BLaER1 (cell line): ENCODE measurements around the gene S100A5.

ENCODE experiments used
- H3K27ac ChIP-seq: shearing (Covaris generic); formaldehyde crosslinking; 2 replicates; pipeline ENCODE4 v1.8.1; 2022
- H3K27me3 ChIP-seq: shearing (Covaris generic); formaldehyde crosslinking; 2 replicates; pipeline ENCODE4 v1.8.1; 2022
- H3K36me3 ChIP-seq: shearing (Covaris generic); formaldehyde crosslinking; 2 replicates; pipeline ENCODE4 v1.8.1; 2022
- H3K4me1 ChIP-seq: shearing (Covaris generic); formaldehyde crosslinking; 2 replicates; pipeline ENCODE4 v1.8.1; 2022
- H3K4me2 ChIP-seq: shearing (Covaris generic); formaldehyde crosslinking; 2 replicates; pipeline ENCODE4 v1.8.1; 2022
- H3K4me3 ChIP-seq: shearing (Covaris generic); formaldehyde crosslinking; 2 replicates; pipeline ENCODE4 v1.8.1; 2022
- H3K9ac ChIP-seq: shearing (Covaris generic); formaldehyde crosslinking; 2 replicates; pipeline ENCODE4 v1.8.1; 2022
- H3K9me3 ChIP-seq: shearing (Covaris generic); formaldehyde crosslinking; 2 replicates; pipeline ENCODE4 v1.8.1; 2022
- H4K20me1 ChIP-seq: shearing (Covaris generic); formaldehyde crosslinking; 2 replicates; pipeline ENCODE4 v1.8.1; 2022
- Cebpa-rat ChIP-seq: shearing (Covaris generic); IDR thresholded peaks from 2 replicates; pipeline ENCODE4 v1.8.1; 2022

The S100A5 gene

GRCh38 chr1:153560241-153560640 lies 19.5 kb upstream of the S100A5 start:
- H3K27ac ChIP-seq, result no peak overlapping the region
- no peaks in the 10 kb centered on the region for H4K20me1 ChIP-seq
- H3K4me3 ChIP-seq, result no peak overlapping the region
- peaks cover 16% of the 10 kb centered on the region for H3K4me1 ChIP-seq
- no peak overlapping the region for H3K4me2 ChIP-seq
- H3K9me3 ChIP-seq, result no peaks in the 10 kb centered on the region
- no peaks in the 10 kb centered on the region for H3K36me3 ChIP-seq
- H3K27me3 ChIP-seq, result no peaks in the 10 kb centered on the region
- no peak for TF ChIP-seq Cebpa-rat
- no peak overlapping the region for H3K9ac ChIP-seq

- Histone ChIP-seq H3K27ac (no peak overlapping the region), H3K36me3 (no peaks in the 10 kb centered on the region), H3K4me1 (peaks cover 16% of the 10 kb centered on the region), H3K4me2 (no peak overlapping the region), H3K4me3 (no peak overlapping the region), H4K20me1 (no peaks in the 10 kb centered on the region), H3K9me3 (no peaks in the 10 kb centered on the region), H3K27me3 (no peaks in the 10 kb centered on the region), H3K9ac (no peak overlapping the region)
- TF ChIP-seq Cebpa-rat, result no peak
These were observed 17.1 kb upstream of the S100A5 start for GRCh38 chr1:153557877-153558276.

GRCh38 chr1:153556348-153556747 lies 15.6 kb upstream of the S100A5 start:
- Histone ChIP-seq H4K20me1 (no peaks in the 10 kb centered on the region), H3K4me1 (peaks cover 17% of the 10 kb centered on the region), H3K36me3 (no peaks in the 10 kb centered on the region), H3K27ac (no peak overlapping the region), H3K27me3 (no peaks in the 10 kb centered on the region), H3K9me3 (no peaks in the 10 kb centered on the region), H3K4me3 (no peak overlapping the region), H3K4me2 (no peak overlapping the region), H3K9ac (no peak overlapping the region)
- no peak for TF ChIP-seq Cebpa-rat

- H3K27ac ChIP-seq, result no peak overlapping the region; the same call in 1 of the 2 replicates
- no peaks in the 10 kb centered on the region for H3K36me3 ChIP-seq
- H3K9me3 ChIP-seq, result no peaks in the 10 kb centered on the region
- H3K9ac ChIP-seq, result no peak overlapping the region
- peaks cover 41% of the 10 kb centered on the region for H3K4me1 ChIP-seq
- H3K4me2 ChIP-seq, result peak overlapping the region; percentile 43
- H3K27me3 ChIP-seq, result no peaks in the 10 kb centered on the region
- no peaks in the 10 kb centered on the region for H4K20me1 ChIP-seq
- no peak for TF ChIP-seq Cebpa-rat
- H3K4me3 ChIP-seq, result no peak overlapping the region
These were observed 13.3 kb upstream of the S100A5 start for GRCh38 chr1:153553830-153554541.

GRCh38 chr1:153553096-153553495 lies 12.4 kb upstream of the S100A5 start:
- Histone ChIP-seq H3K27me3 (no peaks in the 10 kb centered on the region), H3K4me2 (peak overlapping the region; percentile 43), H3K27ac (no peak overlapping the region)

GRCh38 chr1:153552335-153552734 lies 11.6 kb upstream of the S100A5 start:
- no peak overlapping the region for H3K9ac ChIP-seq
- no peak for TF ChIP-seq Cebpa-rat
- H3K4me1 ChIP-seq, result peaks cover 57% of the 10 kb centered on the region
- H4K20me1 ChIP-seq, result no peaks in the 10 kb centered on the region
- no peak overlapping the region for H3K4me3 ChIP-seq
- no peak overlapping the region for H3K27ac ChIP-seq
- no peaks in the 10 kb centered on the region for H3K36me3 ChIP-seq
- H3K4me2 ChIP-seq, result no peak overlapping the region
- no peaks in the 10 kb centered on the region for H3K9me3 ChIP-seq
- H3K27me3 ChIP-seq, result no peaks in the 10 kb centered on the region

More at GRCh38 chr1:153553096-153553495, 12.4 kb upstream of the S100A5 start:
- Histone ChIP-seq H3K4me1 (peaks cover 49% of the 10 kb centered on the region), H4K20me1 (no peaks in the 10 kb centered on the region), H3K9me3 (no peaks in the 10 kb centered on the region), H3K9ac (no peak overlapping the region), H3K36me3 (no peaks in the 10 kb centered on the region), H3K4me3 (no peak overlapping the region)
- TF ChIP-seq Cebpa-rat, result no peak

- Histone ChIP-seq H3K27ac (no peak overlapping the region), H3K4me3 (no peak overlapping the region), H3K36me3 (no peaks in the 10 kb centered on the region), H3K4me1 (peaks cover 71% of the 10 kb centered on the region), H3K4me2 (peak overlapping the region; percentile 86), H3K9ac (no peak overlapping the region), H3K9me3 (no peaks in the 10 kb centered on the region), H3K27me3 (no peaks in the 10 kb centered on the region), H4K20me1 (no peaks in the 10 kb centered on the region)
- TF ChIP-seq Cebpa-rat, result no peak
These were observed 10.2 kb upstream of the S100A5 start for GRCh38 chr1:153550827-153551500.

- Histone ChIP-seq H3K9me3 (no peaks in the 10 kb centered on the region), H3K36me3 (no peaks in the 10 kb centered on the region), H3K27ac (no peak overlapping the region), H3K9ac (no peak overlapping the region), H4K20me1 (no peaks in the 10 kb centered on the region), H3K4me1 (peaks cover 77% of the 10 kb centered on the region), H3K4me3 (no peak overlapping the region), H3K27me3 (no peaks in the 10 kb centered on the region), H3K4me2 (peak overlapping the region; percentile 86)
- TF ChIP-seq Cebpa-rat, result no peak
These were observed 9.6 kb upstream of the S100A5 start for GRCh38 chr1:153550398-153550758.

GRCh38 chr1:153549741-153550397 lies 9.1 kb upstream of the S100A5 start:
- Histone ChIP-seq H3K9ac (no peak overlapping the region), H3K4me2 (peak overlapping the region; percentile 86), H3K27ac (no peak overlapping the region), H3K36me3 (no peaks in the 10 kb centered on the region), H3K9me3 (no peaks in the 10 kb centered on the region), H3K4me1 (peaks cover 82% of the 10 kb centered on the region), H3K27me3 (no peaks in the 10 kb centered on the region), H4K20me1 (no peaks in the 10 kb centered on the region), H3K4me3 (no peak overlapping the region)
- TF ChIP-seq Cebpa-rat, result no peak
